GM21390 (cell line): ENCODE measurements around the gene PMM2.

ENCODE experiments used
- ATAC-seq: cut with Tn5 transposase; IDR thresholded peaks from one replicate; pipeline ENCODE4 v1.9.1; 2021; ENCODE audit not compliant: unreplicated experiment

Gene PMM2

DNA sequence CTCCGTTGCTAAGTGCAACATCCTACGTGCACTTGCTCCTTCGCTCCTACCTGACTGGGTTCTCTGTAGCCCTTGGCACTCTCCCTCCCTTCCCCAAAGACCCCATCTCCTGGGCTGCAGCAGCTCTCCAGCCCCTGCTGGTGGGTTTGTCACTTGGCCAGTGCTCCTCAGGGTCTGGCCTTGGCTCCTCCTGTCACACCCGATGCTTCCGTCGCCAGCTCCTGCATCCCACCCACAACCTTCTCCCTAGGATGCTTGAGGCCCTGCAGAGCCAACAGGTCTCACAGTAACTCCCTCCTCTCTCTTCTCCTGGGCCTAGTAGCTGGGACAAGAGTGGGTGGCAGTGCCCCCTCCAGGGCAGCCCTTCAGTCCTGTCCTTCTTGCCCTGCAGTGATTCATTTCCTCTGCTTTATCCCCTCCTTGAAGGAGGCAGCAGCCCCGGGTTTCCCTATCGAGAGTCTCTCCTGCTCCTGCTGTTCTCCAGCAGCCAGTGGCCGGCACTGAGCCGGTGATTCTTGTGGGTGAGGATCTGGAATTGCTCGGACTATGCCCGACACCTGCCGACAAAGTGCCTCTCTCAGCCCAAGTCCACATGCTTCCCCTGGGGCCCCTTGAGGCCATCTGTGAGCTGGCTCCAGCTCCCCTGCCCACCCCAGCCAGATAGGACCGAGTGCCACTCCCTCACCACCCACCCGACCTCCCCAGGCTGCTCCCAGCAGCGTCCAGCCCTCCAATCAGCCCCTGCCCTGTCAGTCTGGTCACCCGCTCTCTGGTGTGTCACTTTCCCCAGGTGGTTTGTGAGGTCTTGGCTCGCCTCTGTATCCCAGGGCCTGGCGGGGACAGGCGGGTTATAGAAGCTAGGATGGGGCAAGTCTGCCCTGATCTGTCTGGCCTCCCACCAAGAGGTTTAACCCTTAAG, 88.3 kb downstream of the PMM2 start:
- ATAC-seq, result no peak

DNA sequence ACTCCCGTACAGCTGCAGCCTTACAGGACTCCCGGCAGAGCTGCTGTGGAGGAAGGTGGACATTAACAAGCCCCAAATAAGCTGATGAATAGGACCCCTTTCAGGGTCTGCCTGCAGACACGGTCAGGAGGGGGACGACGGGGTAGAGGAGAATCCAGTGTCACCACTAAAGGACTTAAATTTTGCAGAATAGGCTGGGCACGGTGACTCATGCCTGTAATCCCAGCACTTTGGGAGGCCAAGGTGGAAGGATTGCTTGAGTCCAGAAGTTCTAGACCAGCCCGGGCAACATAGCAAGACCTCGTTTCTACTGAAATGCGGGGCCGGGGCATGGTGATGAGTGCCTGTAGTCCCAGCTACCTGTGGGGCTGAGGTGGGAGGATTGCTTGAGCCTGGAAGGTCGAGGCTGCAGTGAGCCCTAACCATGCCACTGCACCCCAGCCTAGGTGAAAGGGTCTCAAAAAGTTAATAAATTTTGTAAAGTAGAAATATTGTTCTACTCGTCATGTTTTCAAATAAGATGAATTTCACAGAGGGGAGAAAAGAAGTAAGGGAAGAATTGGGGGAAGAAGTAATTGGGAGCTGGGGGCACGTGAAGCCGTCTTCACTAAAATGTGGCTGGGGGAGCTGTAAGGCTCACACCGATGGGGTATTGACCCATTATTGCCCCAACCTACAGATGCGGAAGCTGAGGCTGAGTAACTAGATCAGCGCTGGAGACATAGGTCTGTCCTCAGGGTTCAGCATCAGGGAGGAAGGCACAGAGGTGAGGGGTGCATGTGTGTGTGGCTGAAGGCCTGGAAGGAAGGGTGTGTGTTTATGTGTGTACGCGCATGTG, 89.2 kb downstream of the PMM2 start:
- ATAC-seq, result no peak

DNA sequence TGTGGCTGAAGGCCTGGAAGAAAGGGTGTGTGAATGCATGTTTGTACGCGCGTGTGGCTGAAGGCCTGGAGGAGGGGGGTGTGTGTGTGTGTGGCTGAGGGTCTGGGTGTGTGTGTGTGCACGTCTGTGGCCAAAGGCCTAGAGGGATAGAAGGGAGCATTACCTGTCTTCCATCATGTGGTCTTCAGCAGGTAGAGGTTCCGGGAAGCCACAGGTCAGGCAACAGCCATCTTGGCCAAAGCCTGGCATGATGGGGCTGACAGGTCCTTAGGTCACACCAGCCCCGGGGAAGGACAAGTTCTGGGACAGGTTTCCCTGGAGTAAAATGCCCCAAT, 89.8 kb downstream of the PMM2 start:
- ATAC-seq, result no peak

DNA sequence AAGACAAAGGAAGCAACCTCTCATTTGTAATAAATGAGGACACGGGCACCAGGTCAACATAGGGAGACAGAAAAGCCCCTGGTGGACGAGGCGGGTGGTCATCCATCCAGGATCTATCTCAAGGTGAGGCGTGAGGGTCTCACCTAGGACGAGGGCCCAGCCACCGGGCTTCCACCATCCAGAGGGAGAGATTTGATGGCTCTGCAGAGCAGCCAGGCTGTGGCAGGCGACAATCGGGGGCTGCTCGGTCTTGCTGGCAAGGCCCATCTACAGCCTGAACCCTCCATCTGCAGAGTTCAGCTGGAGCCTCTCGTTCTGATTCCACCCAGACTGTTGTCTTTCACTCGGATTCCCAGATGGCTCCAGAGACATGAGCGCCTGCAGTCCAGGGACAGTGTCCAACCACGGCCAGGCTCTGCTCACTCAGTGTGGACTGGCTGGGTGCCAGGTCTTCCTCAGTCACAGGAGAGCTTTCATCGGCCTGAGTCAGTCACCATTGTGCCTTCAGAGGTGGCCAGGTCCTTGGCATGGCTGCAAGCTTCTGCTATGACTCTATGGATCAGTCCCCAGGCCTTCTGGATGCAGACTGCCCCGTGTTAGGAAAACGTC, 90.4 kb downstream of the PMM2 start:
- ATAC-seq, result no peak

DNA sequence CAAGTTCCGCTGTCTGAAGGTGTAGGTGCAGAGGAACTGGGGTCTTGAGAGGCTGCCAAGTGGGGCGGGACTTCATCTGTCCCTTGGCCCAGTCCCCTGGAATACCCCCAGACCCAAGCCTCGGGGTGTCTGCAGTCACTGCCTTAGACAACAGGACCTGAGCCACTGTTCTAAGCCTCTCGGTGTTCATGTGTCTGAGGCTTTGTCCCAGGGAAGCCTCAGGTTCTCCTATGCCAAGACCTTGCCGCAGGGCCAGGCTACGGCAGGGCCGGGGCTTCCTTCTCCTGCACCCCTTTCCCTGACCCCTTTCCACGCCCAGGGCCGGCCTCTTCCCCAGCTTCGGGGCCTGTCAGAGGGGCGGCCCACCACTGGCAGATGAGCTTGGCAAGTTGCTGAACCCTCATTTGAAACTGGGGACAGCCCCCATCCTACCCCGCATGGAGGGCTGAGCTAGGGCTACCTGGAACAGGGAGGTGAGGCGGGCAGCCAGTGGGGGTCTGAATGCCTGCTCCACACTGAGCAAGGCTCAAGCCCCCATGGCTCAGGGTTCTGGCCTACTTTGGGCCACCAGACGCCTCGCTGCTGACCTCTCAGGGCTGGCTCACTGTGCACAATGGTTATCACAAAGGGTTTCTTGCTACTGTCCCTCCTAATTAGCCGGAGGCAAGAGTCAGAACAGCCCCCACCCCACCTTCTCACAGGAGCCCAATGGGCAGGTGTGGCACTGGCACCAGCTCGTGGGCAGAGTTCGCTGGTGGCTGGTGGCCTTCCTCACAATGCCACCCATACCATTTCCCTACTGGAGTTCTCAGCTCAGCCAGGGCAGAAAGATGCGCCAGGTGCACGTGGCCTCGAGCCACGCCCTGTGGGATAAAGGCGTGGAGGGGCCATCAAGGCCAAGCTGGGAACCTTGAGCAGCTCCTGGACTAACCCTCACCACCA, 91.6 kb downstream of the PMM2 start:
- no peak for ATAC-seq

DNA sequence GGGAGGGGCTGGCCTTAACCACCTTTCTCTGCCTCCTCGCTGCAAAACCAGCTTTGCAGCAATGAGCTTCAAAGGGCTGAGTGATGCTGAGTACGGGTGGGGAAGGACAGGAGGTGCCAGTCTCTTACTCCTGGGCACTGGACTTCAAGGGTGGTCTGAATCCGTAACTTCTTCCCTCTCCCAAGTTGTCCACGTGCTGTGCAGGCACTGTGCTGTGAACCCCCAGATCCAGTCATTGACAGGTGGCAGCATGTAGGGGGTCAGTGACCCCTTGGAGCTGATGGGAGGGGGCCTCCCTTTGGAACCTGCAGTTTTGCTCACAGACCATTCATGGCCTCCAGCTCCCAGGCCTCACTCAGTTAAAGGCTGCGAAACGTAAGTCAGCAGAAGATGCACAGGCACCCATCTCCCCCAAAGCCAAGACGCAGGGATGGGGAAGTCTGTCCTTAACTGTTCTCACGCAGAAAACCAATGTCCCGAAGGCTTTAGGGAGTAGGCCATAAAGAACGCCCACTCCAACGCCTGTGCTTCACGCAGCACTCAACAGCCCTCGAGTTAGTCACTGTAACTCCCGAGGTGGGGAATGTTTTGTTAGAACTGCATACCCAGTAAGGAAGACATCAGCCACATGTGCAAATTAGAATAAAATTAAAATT, 92.4 kb downstream of the PMM2 start:
- ATAC-seq, result no peak

DNA sequence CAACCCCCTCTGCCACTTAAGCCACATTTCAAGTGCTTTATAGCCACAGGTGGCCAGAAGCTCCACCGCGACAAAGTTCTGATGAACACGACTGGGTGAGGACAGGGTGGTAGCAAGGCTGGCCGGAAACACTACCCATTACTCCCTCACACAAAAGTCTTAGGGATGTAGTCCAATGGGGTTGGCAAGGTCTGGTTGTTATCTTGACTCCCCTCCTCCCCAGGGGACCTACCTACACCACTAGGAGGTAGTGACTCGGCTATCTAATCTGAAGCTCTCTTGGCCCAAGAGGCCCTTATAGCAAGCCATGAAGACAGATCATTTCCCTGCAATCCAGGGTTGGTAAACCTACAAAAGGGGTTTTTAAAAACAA, 92.9 kb downstream of the PMM2 start:
- no peak for ATAC-seq

DNA sequence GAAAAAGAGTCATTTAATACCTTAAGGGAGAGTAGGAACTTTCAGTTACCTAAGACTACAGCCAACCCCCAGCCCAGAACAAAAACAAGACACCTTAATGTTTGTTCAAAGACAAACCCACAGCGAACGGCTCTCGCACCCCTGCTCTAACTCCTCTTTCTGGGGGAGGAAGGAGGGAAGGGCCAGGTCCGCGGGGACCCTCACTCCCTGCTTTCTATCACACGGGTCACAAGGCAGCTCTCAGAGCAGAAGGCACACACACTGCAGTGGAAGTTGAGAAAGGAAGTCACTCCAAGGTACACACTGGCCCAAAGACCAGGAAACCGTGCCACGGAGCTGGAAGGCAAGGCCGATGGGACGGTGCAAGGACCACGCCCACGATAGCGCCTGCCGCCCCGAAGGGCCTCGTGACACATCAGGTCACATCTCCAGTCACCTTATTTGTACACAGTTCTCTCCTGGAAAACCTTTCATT, 94.5 kb downstream of the PMM2 start:
- ATAC-seq, result peak; percentile 25

DNA sequence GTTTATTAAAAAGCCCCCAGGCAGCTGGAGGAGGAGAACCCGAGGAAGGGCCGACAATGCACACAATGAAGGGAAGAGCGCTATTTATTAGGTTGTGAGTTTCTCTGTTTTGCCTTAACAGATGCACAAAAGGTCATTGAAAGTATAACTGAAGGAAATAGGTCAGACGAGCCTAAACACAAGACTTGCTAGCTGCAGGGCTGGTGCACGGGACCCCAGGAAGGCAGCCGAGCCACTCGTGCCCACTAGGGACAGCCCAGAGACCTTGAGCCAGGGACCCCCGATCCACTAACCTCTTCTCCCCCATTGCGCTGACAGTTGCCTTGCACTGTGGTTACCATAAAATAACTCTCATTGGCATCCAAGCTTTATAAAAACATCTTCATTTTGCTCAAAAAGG, 95.8 kb downstream of the PMM2 start:
- no peak for ATAC-seq

DNA sequence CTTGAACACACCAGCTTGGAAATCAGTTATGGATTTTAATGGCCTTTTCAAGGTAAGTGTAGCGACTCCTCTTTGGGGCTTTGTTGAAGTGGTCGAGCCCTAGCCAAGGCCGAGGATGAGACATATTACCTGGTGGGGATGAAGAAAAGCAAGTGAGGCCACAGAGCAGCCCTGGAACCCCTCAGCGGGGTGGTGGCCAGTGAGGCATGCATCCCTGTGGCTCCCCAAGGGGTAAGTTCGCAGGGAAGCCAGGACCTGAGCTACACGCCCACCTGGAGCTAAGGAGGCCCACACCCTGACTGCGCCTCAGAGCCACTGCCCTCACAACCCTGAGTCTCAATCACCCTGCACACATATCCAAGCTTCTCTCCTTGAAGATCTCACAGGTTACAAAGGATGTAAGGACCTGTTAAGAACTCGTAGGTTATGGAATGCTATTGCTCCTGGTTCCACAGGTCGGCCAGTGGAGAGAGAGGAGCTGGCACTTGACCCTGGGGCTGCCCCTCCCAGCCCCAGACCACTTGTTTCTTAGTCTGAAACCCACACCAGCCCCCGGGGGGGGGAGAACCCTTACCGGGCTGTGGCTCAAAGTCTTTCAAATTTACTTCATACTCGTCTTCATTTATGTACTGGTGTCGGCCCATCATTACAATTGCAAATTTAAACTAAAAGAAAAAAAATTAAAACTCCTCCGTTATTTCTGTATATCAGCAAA, 96.5 kb downstream of the PMM2 start:
- ATAC-seq, result no peak

DNA sequence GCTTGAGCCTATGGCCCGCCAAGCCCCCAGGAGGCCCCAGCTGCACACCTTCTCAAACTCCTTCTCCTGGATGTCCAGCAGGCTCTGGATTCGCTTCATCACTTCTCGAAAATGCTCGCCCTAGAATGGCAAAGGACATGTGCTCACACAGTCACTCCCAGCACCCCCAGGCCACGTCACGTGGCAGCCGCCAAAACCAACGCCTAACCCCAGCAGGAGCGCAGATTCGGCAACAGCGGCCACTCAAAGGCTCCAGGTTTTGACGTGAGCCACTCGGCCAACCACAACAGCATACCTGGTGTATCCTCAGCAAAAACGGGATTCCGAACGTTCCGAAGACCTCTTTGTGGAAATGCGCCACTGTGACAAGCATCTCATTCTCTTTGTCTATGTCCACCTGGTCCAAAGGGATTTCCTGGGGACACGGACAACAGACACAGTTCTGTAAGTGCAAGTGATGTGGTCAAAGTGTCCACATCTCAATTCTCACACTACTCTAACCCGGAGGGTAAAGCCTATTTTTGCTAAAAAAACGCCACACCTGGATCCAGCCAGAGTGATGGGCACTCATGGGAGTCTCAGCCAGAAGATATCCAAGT, 97.2 kb downstream of the PMM2 start:
- no peak for ATAC-seq

DNA sequence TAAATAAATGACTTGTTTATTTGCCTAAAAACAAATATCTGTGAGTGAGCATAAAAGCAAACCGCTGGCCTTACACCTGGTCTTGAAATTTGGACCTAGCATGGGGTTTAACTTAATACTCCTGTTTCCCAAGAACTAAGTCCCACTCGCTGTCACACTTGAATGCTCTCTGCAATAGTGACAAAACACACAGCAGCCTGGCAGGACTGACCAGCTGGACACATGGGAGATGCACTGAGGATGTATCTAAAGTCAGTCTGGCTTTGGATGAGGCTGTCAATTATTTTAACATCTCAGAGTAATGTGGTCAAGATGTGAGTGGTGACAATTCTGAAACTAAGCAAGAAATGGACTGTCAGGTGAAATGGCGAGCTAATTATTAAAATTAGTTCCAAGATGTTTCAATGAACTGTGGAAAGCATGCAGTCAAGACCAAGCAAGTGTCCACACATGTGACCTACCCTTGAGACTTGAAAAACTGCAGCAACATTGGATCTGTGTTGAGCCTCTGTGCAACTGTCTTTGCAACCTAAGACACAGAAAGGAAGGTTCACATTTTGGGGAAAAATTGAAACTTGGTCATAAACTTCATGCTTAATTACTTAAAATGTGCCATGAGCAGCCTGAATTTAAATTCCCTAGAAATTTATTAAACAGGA, 101.2 kb downstream of the PMM2 start:
- no peak for ATAC-seq
